C4-2B (cell line): ENCODE data around the gene ZNF653.

Experiments used
- CTCF ChIP-seq: fragments of 450-650 bp; conservative IDR thresholded peaks from 2 replicates; pipeline ENCODE4 v1.5.1; 2017; ENCODE audit warnings: mild to moderate bottlenecking
- ZFX ChIP-seq: fragments of 450-650 bp; IDR thresholded peaks from 2 replicates; pipeline ENCODE4 v1.6.1; 2017

- TF ChIP-seq CTCF: no peak
- TF ChIP-seq ZFX: no peak
Measured at GRCh38 chr19:11446271-11446651, 59.4 kb downstream of the ZNF653 start.
